ENCODE data around the gene NOP53.

DNA sequence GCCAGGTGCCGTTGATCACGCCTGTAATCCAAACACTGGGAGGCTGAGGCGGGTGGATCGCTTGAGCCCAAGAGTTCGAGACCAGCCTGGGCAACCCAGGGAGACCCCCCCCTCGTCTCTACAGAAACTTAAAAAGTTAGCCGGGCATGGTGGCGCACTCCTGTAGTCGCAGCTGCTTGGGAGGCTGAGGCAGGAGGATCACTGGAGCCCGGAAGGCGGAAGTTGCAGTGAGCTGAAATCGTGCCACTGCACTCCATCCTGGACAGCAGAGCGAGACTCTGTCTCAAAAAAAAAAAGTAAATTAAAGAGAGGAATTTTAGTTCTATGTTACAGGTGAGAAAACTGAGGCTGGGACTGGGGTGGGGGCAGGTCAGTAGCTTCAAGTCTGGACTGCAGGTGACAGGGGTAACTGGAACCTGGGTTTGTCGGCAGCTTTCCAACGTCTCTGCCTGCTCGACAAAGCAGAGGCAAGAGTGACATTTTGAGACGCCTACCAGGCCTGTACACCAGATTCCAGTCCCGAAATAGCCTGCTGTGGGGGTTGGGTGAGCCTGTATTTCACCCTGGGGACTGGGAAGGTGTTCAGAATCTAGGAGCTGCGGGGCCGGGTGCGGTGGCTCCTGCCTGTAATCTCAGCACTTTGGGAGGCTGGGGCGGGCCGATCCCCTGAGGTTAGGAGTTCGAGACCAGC is 34.3 kb downstream of the NOP53 start:
- TF ChIP-seq POLR2A (IDR thresholded peaks at IDR 0.05; ENCODE audit: low read depth, low read length) (no peak), POLR2AphosphoS5 (IDR thresholded peaks at IDR 0.05; ENCODE audit: low read depth, low read length) (no peak), SPI1 (IDR thresholded peaks at IDR 0.05; ENCODE audit: low read depth, low read length) (no peak)

Measured in GM12891 (cell line).